NCI-H1092 treated with DMSO at 0.1 percent for 48 hours (cell line): Measurements from ENCODE around the gene DSG1.
"Not testable (repeated sequence)": the region's sequence is repeated elsewhere in the genome, so short reads cannot be mapped to it uniquely, and the experiment has no call there.

ENCODE experiments used
- DNase-seq: peaks from one replicate; lab custom pipeline; 2025; lab: John Stamatoyannopoulos, UW

DSG1 gene

DNA sequence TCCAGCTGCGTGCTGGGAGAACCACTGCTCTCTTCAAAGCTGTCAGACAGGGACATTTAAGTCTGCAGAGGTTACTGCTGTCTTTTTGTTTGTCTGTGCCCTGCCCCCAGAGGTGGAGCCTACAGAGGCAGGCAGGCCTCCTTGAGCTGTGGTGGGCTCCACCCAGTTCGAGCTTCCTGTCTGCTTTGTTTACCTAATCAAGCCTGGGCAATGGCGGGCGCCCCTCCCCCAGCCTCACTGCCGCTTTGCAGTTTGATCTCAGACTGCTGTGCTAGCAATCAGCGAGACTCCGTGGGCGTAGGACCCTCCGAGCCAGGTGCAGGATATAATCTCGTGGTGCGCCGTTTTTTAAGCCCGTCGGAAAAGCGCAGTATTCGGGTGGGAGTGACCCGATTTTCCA lies 35.4 kb downstream of the DSG1 start:
- DNase-seq, result not testable (repeated sequence)

DNA sequence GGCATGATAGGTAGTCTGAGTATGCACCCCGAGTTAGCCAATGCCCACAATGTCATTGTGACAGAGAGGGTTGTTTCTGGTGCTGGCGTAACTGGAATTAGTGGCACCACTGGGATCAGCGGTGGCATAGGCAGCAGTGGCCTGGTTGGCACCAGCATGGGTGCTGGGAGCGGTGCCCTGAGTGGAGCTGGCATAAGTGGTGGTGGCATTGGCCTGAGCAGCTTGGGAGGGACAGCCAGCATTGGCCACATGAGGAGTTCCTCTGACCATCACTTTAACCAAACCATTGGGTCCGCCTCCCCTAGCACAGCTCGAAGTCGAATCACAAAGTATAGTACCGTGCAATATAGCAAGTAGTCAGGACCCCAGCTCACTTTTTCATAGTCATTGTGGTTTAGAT lies 37.0 kb downstream of the DSG1 start:
- DNase-seq, result no peak

DNA sequence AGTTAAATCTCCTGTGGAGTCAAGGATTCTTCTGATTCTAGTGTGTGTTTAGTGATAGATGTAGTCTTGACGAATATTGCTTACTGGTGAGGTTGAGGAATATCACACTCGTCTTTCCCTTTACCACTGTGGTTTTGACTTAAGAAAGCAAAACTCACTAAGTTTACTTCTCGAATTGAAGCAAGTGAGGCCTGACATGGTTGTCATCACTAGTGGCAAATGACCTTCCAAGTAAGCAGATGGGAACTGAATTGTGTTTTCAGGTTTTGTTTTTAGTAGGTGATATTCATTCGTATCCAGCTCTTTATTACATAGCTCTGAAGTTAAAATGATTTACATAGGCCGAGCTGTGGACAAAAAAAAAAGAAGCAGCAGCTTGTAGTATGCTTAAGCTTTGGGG lies 38.1 kb downstream of the DSG1 start:
- no peak for DNase-seq

DNA sequence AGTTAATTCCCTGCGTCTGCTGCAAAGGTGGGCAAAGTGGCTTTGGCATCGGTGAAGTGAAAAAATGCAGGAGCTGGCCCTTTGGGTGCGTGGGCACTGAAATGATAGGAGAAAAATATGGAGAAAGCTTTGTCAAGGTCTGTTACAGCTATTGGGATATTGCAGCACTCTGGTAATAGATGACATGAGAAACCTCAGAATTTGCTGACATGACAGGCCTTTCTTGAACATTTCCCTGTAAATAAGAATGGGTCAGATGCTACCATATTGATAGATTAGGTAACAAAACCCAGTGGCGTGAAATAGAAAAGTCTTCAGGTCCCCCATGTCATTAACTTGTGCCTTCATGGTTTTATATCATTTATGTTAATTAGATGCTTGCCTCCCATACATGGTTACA lies 46.2 kb downstream of the DSG1 start:
- DNase-seq, result no peak

DNA sequence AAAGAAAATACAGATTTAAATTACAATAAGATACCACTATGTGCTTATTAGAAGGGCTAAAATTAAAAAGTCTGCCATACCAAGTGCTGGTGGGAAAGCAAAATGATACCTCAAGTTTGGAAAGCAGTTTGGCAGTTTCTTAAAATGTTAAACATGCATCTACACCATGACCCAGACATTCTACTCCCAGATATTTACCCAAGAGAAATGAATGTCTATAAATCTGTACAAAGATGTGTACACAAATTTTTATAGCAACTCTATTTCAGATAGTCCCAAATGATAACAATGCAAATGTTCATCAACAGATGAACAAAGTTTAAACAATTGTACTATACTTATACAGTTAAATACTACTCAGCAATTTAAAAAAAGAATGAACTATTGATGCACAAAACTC lies 51.5 kb downstream of the DSG1 start:
- no peak for DNase-seq

DNA sequence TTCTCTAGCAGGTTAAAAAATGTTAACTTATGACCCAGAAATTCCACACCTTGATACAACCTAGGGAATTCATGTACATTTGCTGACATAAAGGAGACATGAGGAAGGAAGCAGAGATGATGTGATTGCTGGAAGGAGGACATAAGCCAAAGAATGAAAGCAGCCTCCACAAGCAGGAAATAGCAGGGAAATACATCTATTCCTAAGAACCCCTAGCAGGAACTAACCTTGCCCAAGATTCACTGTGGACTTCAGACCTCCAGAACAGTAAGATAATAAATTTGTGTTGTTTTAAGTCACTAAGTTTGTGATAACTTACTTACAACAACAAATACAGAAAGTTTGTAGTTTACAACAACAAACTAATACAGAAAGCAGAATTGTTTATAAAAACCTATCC lies 54.0 kb downstream of the DSG1 start:
- DNase-seq, result no peak

DNA sequence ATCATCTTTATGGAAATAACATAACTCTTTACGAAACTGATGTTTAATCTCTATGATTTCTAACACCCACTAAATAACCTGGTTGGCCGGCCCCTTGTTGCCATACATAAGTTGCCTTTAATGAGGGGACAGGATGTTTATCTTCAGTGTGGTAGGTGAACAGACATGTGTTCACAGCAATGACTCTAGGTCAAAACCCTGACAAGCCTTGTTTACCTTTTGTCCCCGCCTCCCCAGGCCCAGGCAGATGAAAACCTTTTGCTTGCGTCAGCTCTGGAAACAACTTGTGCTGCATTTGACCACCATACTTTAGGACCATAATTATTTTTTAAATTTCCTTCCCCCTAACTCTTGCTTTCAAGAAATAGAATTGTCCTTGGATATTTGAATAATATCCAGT lies 55.7 kb downstream of the DSG1 start:
- DNase-seq, result no peak

DNA sequence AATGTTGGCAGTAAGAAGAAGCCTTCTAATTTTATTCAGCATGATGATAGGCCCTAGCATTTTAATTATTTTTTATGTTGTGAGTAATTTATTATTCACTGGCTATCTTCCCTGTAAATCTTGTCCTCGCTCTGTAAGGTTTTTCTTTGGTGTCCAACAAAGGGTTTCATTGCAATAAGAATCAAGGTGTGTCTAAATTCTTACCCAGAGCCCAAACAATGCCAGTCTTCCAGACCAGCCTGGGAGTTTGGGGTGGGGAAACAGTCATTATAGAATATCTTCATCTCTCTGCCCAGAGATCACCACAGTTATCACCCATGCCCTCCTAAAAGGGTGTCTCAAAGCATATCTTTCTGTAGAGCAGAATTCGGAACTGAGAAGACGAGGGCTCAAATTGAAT lies 58.5 kb downstream of the DSG1 start, which contains the start of gene DSG4:
TSS of gene DSG4 (plus strand) at position 301 of the 400 bp plus-strand sequence. CDS start 135 bp downstream, outside the sequence.
- no peak for DNase-seq

DNA sequence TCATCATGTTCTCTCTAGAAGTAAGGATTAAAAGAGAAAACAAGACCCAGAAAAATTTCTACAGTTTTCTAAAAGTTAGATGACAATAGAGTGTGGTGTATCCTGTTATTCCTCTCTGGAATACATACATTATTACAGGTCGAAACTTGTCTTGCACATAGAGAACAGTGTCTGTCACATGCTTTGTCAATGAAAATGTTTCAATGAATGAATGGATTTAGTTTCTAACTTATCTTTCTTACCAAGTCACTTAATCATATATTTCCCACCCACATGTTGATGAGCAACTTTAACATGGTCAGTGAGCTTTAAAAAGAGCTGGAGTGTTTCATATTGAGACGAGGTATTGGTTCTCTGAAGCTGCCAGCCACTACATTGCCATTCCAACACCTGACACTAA lies 63.0 kb downstream of the DSG1 start:
- DNase-seq, result no peak

DNA sequence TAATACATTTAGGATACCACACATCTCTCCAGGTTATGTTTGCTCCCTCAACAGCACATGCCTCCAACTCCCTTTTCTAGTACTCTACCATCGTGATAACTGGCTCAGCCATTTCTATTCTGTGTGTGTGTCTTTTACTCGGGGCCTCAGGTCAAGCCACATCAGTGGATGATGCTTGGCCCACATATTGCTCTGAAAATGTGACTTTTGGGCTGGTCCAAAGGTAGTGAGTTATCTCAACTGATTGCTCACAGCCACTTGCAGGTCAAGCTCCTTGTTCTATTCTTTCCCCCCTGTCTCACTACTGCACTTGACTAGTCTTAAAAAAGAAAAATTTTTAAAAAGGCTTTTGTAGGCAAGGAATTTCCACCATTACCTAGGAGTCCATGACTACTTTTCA lies 64.1 kb downstream of the DSG1 start:
- no peak for DNase-seq

DNA sequence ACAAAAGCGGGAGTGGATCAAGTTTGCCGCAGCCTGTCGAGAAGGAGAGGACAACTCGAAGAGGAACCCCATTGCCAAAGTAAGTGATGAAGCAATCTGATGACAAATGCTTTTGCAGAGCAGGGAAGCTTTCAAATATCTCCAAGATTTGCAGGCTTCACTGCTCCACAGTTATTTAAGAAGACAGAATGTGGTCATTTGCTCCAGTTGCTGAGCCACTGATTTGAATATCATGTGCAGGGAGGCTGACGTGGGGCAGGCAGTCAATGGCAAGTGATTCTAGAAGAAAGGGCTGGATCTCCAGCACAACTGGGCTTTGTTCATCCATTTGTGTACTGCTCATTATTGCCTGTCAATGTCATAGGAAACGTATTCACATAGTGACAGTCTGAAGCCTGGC lies 68.8 kb downstream of the DSG1 start:
- no peak for DNase-seq

DNA sequence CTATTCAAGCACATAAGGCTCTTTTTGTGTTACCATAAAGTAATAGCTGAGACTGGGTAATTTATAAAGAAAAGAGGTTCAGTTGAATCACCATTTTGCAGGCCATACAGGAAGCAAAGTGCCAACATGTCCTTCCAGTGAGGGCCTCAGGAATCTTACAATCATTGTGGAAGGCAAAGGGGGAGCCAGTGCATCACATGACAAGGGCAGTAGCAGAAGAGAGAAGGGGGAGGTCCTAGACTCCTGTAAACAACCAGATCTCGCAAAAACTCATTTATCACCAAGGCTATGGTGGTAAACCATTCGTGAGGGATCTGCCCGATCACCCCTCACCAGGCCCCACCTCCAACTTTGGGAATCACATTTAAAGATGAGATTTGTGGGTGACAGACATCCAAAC lies 75.3 kb downstream of the DSG1 start:
- DNase-seq, result no peak

DNA sequence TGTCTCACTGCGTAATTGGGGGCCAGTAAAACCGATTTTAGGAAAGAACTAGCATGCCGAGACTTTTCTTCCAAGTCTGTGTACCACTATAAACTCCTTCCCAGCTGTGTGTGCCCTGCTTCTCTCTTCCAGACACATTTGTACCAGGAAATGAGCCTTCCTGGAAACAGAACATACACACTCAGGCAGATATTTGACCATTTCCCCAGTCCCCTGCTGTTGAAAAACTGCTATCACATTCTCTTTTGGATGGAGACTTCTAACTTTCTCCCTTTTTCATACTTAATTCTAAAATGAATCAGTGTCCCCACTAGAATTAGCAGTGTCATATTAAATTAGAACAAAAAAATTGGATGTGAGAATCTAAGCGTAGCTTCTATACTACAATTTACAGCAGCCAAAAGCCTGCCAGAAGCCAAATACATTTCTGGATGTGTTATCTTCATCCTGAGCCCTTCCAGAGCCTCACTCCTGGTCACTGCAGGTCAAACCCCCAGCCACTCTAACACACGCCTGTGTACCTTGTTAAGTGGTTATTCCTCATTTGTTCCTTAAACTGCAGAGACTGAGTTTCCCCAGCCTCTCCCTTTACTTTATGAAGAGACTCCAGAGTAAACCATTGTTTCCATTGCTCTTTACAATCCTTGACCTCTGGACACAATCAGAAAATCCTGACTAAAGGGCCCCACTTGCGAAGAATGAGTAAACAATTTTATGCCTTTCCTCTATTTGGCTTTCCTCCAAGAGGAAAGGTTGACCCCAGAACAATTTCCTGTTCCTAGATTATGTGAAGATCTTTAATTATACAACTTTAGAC lies 79.0 kb downstream of the DSG1 start:
- no peak for DNase-seq

DNA sequence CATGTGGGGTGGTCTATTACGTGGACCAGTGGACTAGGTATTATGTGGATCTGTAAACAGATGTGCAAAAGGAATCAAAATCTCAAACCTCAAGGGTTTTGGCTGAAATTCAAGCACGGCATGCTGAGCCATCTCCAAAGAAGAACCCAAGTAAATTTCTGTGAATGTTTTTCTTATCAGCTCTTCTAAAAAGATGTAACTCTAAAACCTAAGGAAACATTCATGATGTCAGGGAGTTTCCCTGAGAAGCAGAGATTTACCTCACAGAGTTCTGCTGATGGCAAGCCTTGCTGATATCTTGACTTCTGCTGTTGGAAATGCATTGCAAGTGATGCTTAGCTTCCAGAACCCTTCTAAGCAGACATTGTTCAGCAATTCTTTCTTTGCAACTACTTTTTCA lies 80.2 kb downstream of the DSG1 start:
- no peak for DNase-seq

DNA sequence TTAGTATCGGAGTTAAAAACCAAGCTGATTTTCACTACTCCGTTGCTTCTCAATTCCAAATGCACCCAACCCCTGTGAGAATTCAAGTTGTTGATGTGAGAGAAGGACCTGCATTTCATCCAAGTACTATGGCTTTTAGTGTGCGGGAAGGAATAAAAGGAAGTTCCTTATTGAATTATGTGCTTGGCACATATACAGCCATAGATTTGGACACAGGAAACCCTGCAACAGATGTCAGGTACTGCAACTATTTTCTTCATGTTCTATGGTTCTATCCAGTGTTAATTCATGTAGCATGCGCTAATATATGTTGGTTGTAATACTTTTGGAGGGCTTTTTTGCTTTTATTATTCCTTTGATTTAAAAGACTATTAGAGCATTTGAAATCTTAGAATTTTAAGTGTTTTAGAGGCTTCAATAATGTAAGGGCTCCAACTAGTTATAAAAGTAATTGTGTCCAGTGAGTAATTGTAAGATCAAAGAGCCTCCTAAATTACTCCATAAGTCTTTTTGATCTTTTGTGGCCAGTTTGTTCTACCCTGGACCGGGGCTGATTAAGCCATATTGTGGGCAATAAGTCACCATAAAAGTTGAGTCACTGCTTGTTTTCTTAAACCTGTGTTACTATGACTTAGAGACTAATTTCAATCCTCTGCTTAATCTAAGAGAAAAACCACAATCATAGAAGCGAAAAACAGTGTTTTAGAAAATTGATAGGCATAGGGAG lies 81.5 kb downstream of the DSG1 start:
- DNase-seq, result no peak

DNA sequence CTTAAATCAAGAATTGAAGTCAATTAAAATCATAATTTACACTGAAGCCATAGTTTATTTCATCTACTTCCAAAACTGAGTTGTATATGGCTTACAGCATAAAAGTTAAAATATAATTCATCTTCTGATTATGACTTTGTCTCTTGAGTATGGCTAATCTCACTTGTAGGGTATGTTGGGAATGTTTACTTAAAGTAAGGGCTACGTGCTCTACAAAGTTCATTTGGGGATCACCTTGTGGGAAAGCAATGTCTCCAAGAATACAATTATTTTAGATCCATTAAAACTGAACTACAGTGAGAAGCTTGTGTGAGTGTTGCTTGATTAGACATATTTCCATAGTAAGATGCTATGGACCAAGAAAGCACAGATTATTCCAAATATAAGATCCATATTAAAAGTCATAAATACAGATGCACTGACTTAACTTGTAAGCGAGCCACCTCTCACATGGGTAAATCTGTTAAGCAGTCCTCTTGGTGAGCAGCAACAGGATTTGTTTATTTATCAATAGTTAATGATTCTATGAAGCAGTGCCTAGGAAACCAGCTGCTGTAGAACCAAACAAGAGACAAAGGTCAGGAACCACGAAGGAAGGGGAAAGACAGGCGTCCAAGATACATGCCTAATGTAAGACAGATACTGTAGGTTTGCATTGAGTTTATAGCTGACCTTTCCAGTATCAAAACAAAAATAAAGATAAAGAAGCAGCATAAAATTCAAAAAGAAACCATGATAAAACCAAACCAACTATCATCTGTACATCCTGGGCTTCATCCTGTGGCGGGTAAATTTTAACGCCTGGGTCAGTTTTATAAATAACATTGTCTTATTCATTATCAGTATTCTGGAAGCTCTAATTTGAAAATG lies 83.4 kb downstream of the DSG1 start:
- no peak for DNase-seq

DNA sequence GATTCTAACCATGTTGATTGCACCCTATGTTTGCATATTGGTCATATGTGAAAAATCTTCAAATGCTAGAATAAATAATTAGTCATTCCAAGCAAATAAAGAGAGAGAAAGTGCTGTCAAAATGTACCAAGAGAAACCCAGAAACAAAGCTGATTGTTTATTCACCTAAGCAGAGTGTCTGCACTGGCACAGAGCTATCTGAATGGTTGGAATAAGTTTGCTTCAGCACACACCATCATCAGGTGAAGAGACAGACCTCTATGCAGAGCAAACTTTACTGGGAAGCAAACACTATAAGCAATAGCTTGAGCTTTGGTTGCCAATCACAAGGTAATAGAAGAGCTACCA lies 84.0 kb downstream of the DSG1 start:
- DNase-seq, result no peak

DNA sequence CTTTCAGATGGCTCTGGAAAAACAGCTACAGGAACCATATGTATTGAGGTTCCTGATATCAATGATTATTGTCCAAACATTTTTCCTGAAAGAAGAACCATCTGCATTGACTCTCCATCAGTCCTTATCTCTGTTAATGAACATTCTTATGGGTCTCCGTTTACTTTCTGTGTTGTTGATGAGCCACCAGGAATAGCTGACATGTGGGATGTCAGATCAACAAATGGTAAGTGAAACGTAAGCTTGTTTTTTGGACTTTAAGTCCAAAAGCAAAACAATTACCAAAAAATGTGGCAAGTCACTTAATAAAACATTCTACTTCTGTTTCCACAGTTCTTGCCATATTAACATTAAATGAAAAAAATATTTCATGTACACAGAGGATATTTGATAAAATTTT lies 85.4 kb downstream of the DSG1 start:
- DNase-seq, result no peak
